CD4-positive, alpha-beta T cell treated with Interleukin-6 for 4 hours (primary cell): ENCODE measurements around the gene TSPEAR.

Experiments
- DNase-seq: peaks from one replicate; pipeline ENCODE4 v3.0.0-alpha.2; 2020; ENCODE audit warnings: mixed read lengths

TSPEAR gene

DNA sequence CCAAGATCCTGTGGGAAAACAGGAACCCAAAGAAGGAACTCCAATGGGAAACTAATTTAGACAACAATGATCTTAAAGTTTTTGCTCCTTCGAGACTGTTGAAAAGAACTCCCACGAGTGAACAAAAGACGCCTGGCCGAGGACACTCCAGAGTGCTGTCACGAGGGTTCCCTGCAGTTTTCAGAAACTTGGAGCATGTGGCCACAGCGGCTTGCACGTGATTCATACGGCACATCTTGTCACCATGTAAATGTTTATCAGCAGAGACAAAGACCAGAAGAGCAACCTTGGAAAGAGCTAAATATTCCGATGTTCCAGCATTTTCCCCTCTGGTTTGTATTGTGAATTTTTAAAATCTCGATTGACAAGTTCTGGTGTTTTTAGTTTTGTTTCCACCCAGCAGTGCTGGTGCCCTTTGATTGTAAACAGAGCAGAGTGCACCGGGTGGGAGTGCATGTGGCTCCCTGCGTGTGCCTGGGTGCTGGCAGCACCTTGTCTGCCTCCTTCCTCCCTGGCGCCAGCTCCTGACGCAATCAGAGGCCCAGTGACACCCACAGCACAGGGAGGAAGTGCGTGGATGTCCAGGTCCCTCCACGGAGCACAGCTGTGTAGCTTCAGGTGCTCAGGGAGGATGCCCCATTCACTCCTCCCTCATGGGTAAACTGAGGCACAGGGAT lies 233.1 kb downstream of the TSPEAR start:
- no peak for DNase-seq

DNA sequence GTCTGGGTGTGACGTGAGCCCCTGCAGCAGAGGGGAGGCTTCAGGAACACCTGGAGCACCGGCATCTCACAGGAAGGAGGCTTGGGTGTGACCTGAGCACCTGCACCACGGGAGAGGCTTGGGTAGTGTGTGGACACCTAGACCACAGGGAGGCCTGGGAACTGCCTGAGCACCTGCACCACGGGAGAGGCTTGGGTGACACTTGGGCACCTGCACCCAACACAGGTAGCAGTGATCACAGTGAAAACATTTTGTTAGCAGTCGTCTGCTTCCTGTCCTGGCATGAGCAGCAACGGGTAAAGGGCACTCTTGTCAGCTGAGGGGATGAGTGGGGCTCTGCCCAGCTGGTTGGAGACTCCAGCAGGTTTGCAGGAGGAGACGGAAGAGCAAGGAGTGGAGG lies 233.7 kb downstream of the TSPEAR start:
- no peak for DNase-seq

DNA sequence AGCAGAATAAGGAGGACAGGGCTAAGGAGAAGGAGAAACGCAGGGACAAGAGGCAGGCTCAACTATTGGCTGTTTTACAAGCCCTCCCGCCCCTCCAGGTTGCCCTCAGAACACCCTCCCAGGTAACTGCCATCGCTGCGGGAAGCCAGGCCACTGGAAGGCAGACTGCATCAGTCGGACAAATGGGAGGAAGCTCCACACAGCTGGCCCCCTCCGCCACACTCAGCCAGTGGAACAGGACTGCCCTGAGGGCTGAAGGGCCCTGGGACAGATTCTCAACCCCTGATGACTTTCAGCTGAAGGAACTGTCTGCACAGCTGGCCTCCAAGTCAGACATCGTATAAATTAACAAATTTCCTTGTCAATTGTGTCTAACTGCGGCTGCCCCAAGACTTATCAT lies 234.2 kb downstream of the TSPEAR start:
- DNase-seq = no peak

DNA sequence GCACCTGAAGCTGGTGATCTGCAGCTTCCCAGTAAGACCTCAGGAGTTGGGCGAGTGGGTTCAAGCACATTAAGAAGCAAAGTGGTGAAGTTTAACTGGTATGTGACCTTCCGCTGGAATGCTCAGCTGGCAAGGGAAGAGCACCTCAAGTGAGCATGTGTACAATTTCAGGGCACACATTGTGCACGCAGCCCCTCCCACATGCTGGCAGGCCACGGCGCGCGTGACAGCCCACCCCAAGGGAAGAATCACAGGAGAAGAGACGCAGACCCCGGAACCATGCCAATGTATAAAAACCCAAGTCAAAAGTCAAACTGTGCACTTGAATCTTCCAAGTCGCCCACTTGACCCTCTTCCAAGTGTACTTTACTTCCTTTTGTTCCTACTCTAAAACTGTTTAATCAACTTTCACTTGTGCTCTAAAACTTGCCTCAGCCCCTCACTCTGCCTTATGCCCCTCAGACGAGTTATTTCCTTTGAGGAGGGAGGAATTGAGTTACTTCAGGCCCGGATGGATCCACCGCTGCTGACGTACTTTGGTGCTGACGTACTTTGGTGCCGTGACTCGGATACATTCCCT lies 236.0 kb downstream of the TSPEAR start:
- no peak for DNase-seq

DNA sequence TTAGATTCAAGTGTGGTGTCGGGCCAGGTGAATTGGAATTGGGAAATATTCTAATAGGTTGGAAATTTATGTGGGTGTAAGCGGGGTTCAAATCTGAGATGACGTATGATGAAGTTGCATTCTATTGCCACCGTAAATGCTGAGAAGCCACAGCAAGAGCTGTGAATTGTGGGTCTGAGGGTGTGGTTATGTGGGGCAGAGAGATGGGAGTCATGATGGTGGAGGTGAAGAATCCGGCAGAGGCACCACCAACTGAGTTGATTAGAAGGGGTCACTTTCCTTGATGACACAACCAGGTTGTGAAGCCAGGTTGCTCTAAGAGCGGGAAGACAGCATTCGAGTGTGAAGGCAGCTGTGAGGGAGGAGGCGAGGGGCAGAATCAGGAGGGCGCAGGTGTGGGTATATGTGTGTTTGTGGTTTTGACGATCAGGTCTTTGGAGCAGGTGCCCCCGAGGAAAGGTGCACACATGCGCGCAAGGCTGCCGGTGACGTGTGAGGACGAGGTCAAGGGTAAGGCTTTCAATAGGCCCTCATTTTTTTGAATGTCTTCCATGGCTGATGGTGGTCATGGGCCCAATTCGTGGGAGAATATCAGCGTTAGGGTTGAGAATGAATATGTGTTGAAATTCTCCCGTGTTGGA lies 237.3 kb downstream of the TSPEAR start:
- no peak for DNase-seq

DNA sequence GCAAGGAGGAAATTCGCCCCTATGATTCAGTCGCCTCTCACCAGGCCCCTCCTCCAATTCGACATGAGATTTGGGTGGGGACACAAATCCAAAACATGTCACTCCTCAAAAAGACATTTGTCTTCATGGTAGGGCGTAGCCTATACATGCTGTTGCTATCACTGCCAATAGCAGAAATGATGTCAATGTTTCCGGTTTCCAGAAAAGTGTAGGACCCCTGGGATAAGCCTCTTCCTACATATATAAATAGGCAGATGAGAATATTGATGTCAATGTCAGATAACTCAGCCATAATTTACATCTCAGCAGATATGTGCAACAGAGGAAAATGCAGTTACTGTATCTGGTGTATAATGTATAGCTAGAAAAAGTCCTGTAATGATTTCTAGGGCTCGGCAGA lies 239.4 kb downstream of the TSPEAR start:
- no peak for DNase-seq

DNA sequence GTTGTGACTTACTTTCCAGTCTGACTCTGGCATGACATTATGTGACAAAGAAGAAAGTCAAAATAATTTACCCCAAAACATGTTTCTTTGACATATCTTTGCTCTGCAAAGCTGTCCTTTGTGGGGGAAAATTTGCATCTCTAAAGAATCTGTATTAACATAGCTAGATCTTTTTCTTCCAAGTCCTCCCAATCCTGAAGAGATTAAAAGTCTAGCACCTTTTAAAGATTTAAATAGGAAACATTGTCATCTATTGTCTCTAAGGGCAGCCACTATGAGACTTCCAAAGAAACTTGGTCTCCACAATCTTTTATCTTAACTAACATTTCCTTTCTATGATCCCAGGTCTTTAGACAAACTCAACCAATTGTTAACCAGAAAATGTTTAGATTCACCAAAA lies 240.0 kb downstream of the TSPEAR start:
- DNase-seq = no peak

DNA sequence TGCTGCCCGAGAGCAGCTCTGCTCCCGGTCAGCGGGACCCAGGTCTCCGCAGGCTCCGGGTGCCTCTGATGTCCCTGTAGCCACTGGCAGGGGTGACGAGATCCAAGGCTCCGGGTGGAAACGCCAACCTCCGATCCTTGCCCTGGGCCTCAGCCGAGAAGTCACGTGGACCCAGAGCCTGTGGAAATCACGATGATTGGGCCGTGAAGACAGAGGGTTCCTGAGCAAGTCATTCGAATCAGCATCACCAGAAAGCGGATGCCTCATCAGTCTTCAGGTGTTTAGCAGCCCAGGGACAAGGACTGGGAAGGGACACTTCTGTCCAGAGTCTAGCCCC lies 243.5 kb downstream of the TSPEAR start:
- no peak for DNase-seq

DNA sequence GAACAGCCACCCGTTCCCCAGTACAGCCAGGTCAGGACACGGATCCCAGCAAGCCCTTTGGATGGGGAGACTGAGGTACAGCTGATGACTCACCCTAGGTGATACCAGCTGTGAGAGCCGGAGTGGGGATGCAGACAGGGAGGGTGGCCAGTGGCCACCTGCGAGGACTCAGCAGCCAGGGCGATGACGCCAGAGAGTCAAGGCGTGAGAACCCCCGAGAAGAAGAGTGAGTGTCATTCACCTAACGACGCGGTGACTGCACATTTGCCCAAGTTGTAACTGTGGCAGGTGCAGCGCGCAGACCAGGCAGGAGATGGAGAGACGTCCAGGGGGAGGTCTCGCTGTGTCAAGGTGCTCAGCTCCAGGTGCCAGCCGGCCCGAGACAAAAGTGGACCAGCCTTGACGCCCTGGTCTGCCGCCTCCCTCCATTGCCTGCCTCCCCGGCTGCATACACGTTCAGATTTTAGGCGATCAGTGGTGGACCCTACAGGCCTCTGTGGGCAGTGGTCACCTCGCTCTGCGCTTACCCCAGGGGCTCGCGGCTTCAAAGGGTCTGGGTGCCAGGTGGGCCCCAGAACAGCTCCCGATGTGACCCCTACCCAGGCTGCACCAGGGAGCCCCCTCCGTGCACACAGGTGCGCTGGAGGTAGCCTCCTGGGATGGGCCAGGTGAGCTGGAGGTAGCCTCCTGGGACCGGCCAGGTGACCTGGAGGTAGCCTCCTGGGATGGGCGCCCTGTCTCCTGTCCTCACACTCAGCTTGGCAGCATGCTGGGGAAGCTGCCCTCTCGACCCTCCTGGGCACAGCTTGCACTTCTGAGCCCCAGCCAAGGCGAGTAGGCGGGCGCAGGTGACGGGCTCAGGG lies 244.1 kb downstream of the TSPEAR start:
- DNase-seq = no peak

DNA sequence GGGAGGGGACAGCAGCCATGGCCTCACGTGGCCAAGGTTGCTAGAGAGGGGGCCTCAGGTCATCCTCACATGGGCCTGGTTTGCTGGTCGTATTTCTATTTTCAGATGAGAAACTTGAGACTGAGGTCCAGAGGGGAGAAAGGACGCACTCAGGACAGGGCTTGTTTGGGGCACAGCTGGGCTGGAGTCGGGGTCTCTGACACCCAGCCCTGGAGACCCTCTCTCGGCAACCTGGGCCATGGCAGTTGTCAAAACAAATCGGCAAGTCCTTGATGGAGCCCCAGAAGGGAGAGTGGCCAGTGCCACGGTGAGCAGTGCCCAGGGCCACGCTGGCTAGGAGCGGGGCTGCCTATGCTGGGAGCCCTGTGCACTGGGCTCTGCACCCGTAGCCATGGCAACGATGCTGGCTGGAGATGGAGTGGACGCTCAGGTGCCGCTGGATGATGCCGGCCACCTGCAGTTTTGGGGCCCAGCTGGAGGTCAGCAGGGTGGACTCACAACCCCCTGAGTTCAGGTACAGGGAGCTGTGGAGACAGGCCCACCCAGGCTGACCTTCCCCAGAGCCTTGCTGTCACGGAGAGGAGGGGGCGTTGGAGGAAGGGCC lies 244.9 kb downstream of the TSPEAR start:
- DNase-seq = no peak

DNA sequence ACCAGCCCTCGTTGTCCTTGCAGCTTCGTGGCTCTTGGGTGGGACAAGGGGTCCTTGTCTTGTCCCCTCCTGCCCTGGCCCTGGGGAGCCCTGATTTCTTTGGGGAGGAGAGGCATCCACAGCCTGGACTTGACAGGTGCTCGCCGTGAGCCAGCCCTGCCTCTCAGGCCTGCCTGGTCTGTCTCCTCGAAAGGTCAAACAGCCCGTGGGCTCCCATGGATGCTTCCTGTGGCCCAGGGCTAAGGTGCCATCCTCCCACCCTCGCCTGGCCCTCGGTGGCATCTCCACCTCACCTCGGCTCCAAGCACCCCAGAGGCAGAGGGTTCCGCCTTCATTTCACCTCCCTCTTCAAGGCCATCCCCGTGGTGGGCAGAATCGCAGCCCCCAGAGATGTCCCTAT lies 247.0 kb downstream of the TSPEAR start:
- no peak for DNase-seq

DNA sequence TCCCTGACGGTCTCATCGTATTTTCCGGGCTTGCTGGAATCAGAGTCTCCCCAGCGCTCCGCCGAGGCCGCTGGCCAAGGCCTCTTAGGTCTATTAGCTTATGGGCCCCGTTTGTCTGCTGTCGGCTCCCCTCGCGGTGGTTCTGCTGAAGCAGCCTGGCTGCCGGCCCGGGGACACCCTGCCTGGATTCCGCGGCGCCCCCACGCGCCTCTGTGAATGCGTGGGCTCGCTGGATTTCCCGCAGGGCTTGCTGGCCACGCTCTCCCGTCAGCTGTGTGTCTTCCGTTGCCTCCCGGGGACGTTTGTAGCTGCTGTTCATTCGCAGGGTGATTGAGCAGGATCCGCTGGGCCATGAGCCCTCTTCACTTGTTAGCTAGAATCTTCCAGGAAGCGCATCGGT lies 247.6 kb downstream of the TSPEAR start:
- no peak for DNase-seq

DNA sequence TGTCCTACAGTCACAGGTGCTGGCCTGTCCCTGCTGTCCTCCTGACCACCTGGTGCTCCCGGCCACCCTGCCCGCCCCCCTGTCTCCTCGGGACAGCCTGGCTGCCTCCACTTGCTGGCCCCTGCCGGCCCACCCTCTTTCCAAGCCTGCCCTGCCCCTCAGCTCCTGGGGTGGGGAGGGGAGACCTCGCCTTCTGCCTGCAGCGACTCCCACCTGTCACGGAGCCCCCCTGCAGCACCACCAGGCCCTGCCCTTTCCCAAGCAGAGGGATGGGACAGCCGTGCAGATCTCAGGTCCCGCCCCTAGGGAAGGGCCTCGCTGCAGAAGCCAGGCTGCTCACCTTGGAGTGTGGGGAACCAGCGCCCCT lies 248.6 kb downstream of the TSPEAR start:
- DNase-seq = no peak

DNA sequence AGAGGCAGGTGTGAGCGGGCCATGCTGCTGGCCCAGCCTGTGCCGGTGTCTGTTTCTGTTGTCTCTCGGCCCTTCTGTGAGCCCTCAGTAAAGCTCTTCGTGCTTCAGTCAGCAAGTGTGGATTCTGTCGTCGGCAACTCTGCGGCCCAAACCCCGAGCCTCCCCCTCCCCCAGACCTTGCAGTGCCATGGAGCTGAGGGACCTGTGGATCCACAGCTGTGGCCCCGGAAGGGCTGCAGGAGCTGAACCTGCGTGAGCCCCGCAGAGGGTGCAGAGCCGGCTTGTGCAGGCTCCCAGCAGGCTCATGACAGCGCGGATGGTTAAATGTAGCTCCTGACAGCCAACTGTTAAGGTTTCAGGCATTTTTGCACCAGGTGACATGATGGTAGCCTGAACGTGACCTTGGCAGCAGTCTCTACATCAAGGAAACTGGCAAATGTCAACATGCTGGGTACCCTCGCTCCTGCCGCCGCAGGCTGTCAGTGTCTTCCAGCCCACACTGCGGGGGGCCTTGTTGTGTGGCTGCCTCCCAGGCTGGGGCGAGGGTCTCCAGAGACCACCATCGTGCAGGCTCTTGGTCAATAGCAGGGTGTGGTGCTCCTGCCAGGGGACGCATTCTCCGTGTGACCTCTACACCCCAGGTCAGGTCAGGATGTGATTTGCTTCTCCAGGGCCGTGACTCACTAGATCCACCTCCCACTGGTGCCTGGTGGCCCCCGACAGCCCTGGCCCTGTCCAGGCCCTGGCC lies 249.1 kb downstream of the TSPEAR start:
- DNase-seq = no peak

DNA sequence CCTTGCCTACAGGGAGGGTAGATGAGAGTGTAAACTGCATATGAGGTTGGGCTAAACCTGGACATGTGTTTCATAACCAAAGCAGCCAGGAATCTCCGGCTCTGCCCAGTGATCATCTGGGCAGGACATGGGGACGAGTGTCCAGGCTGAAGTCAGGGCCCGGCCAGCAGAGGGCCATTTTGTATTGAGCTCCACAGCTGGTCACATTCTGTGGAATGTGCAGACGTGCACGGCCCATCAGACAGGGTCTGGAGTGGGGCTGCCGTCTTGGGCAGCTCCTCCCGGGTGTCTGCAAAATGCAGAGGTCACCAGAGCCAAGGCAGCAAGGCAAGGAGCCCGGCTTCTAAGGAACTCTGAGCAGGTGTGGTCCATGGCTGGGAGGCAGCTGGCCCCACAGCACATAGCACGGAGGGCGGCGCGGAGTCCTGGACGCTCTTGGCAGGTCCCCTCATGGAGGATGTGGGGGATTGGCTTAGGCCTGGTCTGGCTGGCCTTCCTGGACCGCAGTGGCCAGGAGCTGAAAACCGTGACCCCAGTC lies 249.8 kb downstream of the TSPEAR start:
- DNase-seq = no peak

DNA sequence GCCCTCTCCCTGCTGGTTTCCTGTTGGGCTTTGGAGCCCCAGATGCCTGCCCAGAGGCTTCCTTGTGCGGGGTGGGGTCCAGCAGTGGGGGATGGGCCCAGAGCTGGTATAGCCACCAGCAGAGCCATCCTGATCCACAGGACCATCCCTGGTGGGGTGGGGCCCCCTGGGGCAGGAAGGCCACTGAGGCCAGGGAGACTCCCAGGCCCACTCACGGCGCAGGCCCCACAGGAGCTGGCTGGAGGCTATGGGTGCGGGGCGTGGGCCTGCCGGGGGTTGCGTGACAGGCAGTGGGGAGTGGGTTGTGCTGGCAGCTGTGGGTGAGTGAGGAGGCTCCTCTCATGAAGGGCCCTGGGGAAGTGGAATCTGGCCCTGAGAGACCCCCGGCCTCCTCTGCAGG lies 250.4 kb downstream of the TSPEAR start:
- no peak for DNase-seq

DNA sequence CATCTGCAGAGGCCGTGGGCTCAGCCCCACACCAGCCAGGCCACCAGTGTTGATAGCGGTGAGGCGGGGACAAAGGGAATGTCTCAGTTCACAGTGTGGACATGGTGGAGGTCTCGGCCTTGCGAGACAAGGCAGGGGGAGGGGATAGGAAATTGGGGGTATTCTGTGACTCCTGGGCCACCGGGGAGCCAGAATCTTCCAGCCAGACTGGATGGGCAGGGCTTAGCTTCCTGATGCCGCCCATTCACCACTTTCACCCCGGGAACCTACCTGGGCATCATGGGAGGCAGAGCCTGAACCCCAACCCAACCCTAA lies 251.0 kb downstream of the TSPEAR start:
- DNase-seq = no peak

DNA sequence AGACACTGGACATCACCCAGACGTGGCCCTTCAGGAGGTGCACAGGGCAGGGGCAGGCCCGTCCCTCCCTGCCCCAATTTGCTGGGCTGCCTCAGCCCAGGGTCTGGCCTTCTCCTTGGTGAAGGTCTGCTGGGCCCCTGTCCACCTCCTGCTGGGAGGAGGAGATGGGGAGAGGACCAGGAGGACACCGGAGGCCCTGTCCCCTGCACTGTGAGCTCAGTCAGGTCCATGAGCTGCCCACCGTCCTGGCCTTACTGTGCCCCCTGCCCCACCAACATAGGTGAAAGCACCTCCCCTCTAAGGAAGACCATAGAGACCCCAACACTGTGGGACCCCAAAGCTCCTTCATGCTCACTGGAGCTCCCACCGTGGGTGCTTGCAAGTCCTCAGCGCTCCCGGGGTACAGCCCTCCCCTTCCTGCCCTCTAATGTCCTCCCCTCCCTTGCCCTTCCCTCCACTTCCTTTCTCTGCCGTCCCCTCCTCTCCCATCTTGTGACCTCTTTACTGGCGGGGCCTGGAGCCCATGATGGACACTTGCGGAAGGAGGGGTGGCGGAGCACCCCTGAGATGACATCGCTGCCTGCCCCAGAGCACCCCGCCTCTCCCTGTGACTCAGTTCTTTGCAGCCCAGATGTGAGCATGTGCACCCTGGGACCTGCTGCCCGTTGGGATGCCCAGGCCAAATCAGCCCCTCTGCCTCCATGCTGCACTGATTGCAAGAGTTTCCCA lies 251.5 kb downstream of the TSPEAR start:
- no peak for DNase-seq

DNA sequence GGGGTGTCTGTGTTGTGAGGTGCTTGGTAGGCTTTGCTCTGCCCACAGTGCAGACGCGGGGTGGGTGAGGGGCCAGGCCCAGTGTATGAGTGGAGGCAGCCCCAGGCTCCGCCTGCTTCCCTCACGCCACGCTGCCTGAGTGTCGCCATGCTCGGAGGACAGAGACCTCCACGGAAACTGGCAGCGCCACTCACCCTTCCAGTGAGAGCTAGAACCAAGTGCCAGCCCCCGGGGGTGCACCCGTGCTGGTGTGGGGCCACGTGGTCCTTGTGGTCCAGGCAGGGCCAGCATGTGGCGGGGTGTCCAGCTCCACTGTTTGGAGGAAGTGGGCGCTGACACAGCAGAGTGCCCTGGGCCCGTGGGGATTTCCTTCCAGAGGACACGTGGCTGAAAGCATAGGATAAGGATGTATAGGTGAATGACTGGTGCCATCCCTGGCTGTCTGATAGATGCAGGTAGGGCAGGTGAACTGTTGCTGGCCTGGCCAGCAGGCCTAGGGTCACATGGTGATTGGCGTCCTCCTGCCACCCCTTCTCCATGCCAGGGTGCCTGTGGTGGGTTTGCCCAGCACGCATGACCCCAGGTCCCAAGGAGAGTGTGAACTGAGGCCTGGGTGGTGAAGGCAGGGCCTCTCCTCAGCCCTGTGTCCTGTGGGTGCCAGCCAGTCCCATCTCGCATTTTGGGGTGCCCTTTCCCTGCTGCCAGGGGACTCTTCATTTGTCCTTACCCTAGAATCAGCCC lies 252.2 kb downstream of the TSPEAR start:
- DNase-seq = no peak

DNA sequence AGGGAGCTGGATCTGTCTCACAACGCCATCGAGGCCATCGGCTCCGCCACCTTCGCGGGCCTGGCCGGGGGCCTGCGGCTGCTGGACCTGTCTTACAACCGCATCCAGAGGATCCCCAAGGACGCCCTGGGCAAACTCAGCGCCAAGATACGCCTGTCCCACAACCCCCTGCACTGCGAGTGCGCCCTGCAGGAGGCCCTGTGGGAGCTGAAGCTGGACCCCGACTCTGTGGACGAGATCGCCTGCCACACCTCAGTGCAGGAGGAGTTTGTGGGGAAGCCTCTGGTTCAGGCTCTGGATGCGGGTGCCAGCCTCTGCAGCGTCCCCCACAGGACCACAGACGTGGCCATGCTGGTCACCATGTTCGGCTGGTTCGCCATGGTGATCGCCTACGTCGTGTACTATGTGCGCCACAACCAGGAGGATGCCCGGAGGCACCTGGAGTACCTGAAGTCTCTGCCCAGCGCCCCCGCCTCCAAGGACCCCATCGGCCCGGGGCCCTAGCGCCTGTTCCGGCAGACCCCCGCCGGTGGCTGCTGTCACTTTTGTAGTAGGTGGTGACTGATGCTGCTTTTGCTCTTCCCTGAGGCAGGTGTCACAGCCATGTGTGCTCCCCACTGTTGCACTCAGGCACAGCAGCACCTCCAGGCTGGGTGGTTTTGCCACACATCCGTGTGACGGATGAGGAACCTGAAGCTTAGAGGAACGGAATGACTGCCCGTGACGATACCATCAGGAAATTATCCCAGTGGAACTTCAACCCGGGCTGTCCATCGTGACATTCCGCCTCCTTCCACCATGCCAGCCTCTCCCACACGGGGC lies 254.2 kb downstream of the TSPEAR start:
- no peak for DNase-seq
